NCI-H510A (cell line): ENCODE data around the gene RCAN2.
A peak's percentile ranks its signal among the peaks of the same experiment; 100 is the strongest.

Experiments used
- DNase-seq: peaks from one replicate; lab custom pipeline; 2025; lab: John Stamatoyannopoulos, UW

RCAN2 gene

GRCh38 chr6:46491201-46491627, at the start of gene RCAN2:
TSS of gene RCAN2 (minus strand) at chr6:46491449.
- DNase-seq: peak; percentile 78

- DNase-seq: no peak
Measured at GRCh38 chr6:46539866-46540265, 48.6 kb upstream of the RCAN2 start.

- DNase-seq: no peak
Measured at GRCh38 chr6:46538800-46539480, 47.7 kb upstream of the RCAN2 start.

GRCh38 chr6:46530896-46531295, 39.6 kb upstream of the RCAN2 start:
- DNase-seq: no peak

- no peak for DNase-seq
Measured at GRCh38 chr6:46528961-46529750, 37.9 kb upstream of the RCAN2 start.

GRCh38 chr6:46526607-46527006, 35.4 kb upstream of the RCAN2 start:
- DNase-seq: no peak

- DNase-seq: no peak
Measured at GRCh38 chr6:46525583-46525982, 34.3 kb upstream of the RCAN2 start.

- no peak for DNase-seq
Measured at GRCh38 chr6:46521464-46521971, 30.3 kb upstream of the RCAN2 start.

GRCh38 chr6:46517202-46517601, 26.0 kb upstream of the RCAN2 start:
- no peak for DNase-seq

- DNase-seq: no peak
Measured at GRCh38 chr6:46513533-46513932, 22.3 kb upstream of the RCAN2 start.

GRCh38 chr6:46511320-46511719, 20.1 kb upstream of the RCAN2 start:
- no peak for DNase-seq

GRCh38 chr6:46510651-46511050, 19.4 kb upstream of the RCAN2 start:
- no peak for DNase-seq

- DNase-seq: no peak
Measured at GRCh38 chr6:46509981-46510510, 18.8 kb upstream of the RCAN2 start.

- DNase-seq: no peak
Measured at GRCh38 chr6:46509063-46509462, 17.8 kb upstream of the RCAN2 start.

GRCh38 chr6:46507426-46507825, 16.2 kb upstream of the RCAN2 start:
- DNase-seq: no peak

- no peak for DNase-seq
Measured at GRCh38 chr6:46505693-46506512, 14.7 kb upstream of the RCAN2 start.

GRCh38 chr6:46504242-46504641, 13.0 kb upstream of the RCAN2 start:
- DNase-seq: no peak

GRCh38 chr6:46502486-46503119, 11.4 kb upstream of the RCAN2 start:
- no peak for DNase-seq

GRCh38 chr6:46501136-46502089, 10.2 kb upstream of the RCAN2 start:
- DNase-seq: no peak

GRCh38 chr6:46500382-46500781, 9.1 kb upstream of the RCAN2 start:
- no peak for DNase-seq
